Trophoblast cell (in vitro differentiated cells and primary cell): ENCODE measurements around the gene KRTAP9-7.
"Not testable (repeated sequence)": the region's sequence is repeated elsewhere in the genome, so short reads cannot be mapped to it uniquely, and the experiment has no call there.

Experiments
- DNase-seq, 2 donors: peaks; one replicate each; pipeline ENCODE4 v3.0.0-alpha.2; 2016
- H2AFZ ChIP-seq: 2 replicates; pipeline ENCODE4 v1.6.1; 2013; ENCODE audit warnings: low read length, moderate library complexity, mild to moderate bottlenecking; ENCODE audit not compliant: insufficient read depth, poor library complexity
- H2AK5ac ChIP-seq: 2 replicates; pipeline ENCODE4 v1.6.1; 2013; ENCODE audit warnings: mild to moderate bottlenecking, low read length
- H2BK120ac ChIP-seq: 2 replicates; pipeline ENCODE4 v1.6.1; 2013; ENCODE audit warnings: low read length, mild to moderate bottlenecking, moderate library complexity; ENCODE audit not compliant: insufficient read depth, poor library complexity
- H2BK12ac ChIP-seq: 2 replicates; pipeline ENCODE4 v1.6.1; 2013; ENCODE audit warnings: mild to moderate bottlenecking, low read length, moderate library complexity
- H2BK5ac ChIP-seq: 2 replicates; pipeline ENCODE4 v1.6.1; 2013; ENCODE audit warnings: low read length, low read depth, moderate library complexity, mild to moderate bottlenecking; ENCODE audit not compliant: poor library complexity
- H3K14ac ChIP-seq: 2 replicates; pipeline ENCODE4 v1.6.1; 2013; ENCODE audit warnings: mild to moderate bottlenecking, low read length
- H3K18ac ChIP-seq: 2 replicates; pipeline ENCODE4 v1.6.1; 2013; ENCODE audit warnings: mild to moderate bottlenecking, low read length
- H3K23ac ChIP-seq: 2 replicates; pipeline ENCODE4 v1.6.1; 2013; ENCODE audit warnings: low read length
- H3K27ac ChIP-seq: 2 replicates; pipeline ENCODE4 v1.5.1; 2013; ENCODE audit warnings: low read depth, mild to moderate bottlenecking, inconsistent platforms, low read length, moderate library complexity
- H3K27me3 ChIP-seq: 2 replicates; pipeline ENCODE4 v1.6.1; 2013; ENCODE audit warnings: inconsistent platforms, mild to moderate bottlenecking, low read length, moderate library complexity; ENCODE audit not compliant: insufficient read depth
- H3K36me3 ChIP-seq, 2 experiments: 1 replicate in 1 of 2; 2 replicates in 1 of 2; pipeline ENCODE4 v1.6.1; 2013; ENCODE audit warnings: low read length in 2 of 2, mild to moderate bottlenecking in 2 of 2, moderate library complexity in 1 of 2; ENCODE audit not compliant: insufficient read depth in 2 of 2, control insufficient read depth in 1 of 2
- H3K4ac ChIP-seq: 2 replicates; pipeline ENCODE4 v1.6.1; 2013; ENCODE audit warnings: low read depth, mild to moderate bottlenecking, low read length, moderate library complexity
- H3K4me1 ChIP-seq, 2 experiments: 1 replicate in 1 of 2; 2 replicates in 1 of 2; pipeline ENCODE4 v1.6.1; 2013; ENCODE audit warnings: low read length in 2 of 2, mild to moderate bottlenecking in 2 of 2, moderate library complexity in 1 of 2; ENCODE audit not compliant: insufficient read depth in 2 of 2, control insufficient read depth in 1 of 2
- H3K4me2 ChIP-seq: 2 replicates; pipeline ENCODE4 v1.6.1; 2013; ENCODE audit warnings: inconsistent platforms, mild to moderate bottlenecking, low read length, moderate library complexity
- H3K4me3 ChIP-seq: 2 replicates; pipeline ENCODE4 v1.5.1; 2013; ENCODE audit warnings: mild to moderate bottlenecking, low read depth, low read length, inconsistent platforms
- H3K79me1 ChIP-seq: one replicate; pipeline ENCODE4 v1.6.1; 2013; ENCODE audit warnings: low read length
- H3K79me2 ChIP-seq: 2 replicates; pipeline ENCODE4 v1.6.1; 2013; ENCODE audit warnings: low read length, mild to moderate bottlenecking; ENCODE audit not compliant: control insufficient read depth, insufficient read depth, poor library complexity
- H3K9ac ChIP-seq: 2 replicates; pipeline ENCODE4 v1.6.1; 2013; ENCODE audit warnings: mild to moderate bottlenecking, low read length
- H3K9me3 ChIP-seq: 2 replicates; pipeline ENCODE4 v1.6.1; 2013; ENCODE audit warnings: low read depth, mild to moderate bottlenecking, control low read depth, inconsistent platforms, low read length; ENCODE audit not compliant: insufficient read depth
- H4K12ac ChIP-seq: 2 replicates; pipeline ENCODE4 v1.6.1; 2013; ENCODE audit warnings: low read depth, mild to moderate bottlenecking, low read length, moderate library complexity
- H4K8ac ChIP-seq: 2 replicates; pipeline ENCODE4 v1.6.1; 2013; ENCODE audit warnings: low read depth, mild to moderate bottlenecking, low read length, moderate library complexity
- H4K91ac ChIP-seq: one replicate; pipeline ENCODE4 v1.6.1; 2013; ENCODE audit warnings: low read depth, mild to moderate bottlenecking, low read length, moderate library complexity
- WGBS: extraction: QIAGEN DNeasy Blood & Tissue Kit; methylation state at CpG from one replicate; pipeline ENCODE4 v1.1.7; 2013; ENCODE audit warnings: missing lambda C conversion rate; ENCODE audit not compliant: insufficient read length, insufficient coverage; ENCODE audit errors: extremely low coverage; 5-methylcytosine and 5-hydroxymethylcytosine counted together

Gene KRTAP9-7

DNA sequence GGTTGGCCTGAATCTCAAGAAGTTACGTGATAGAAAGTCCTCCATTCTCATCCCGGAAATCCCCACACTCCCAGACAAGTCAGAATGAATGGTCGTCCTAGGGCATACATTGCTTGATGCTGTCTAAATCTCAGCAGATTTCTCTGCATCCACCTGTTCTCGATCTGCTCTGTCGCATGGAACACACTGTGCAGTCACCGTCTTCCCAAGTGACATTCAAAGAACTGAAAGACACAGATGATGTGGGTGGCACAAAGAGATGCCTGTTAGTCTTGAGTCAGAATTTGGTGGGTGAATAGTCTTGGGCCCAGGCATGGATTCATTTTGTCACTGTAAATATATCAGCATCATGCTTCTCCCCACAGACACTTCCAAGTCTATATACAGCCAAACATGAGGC lies 43.8 kb upstream of the KRTAP9-7 start:
- H3K79me1 ChIP-seq, result no peaks in the 10 kb centered on the region
- H2AK5ac ChIP-seq, result no peak overlapping the region
- no peaks in the 10 kb centered on the region for H3K36me3 ChIP-seq
- no peak overlapping the region for H2BK120ac ChIP-seq
- H2AFZ ChIP-seq, result no peak overlapping the region
- no peaks in the 10 kb centered on the region for H3K4me1 ChIP-seq
- no peak overlapping the region for H4K12ac ChIP-seq
- H3K18ac ChIP-seq, result no peak overlapping the region
- H3K9me3 ChIP-seq, result no peaks in the 10 kb centered on the region
- no peak overlapping the region for H4K91ac ChIP-seq
- H2BK5ac ChIP-seq, result no peak overlapping the region
- no peaks in the 10 kb centered on the region for H3K79me2 ChIP-seq
- H3K14ac ChIP-seq, result no peak overlapping the region
- H2BK12ac ChIP-seq, result no peak overlapping the region
- H4K8ac ChIP-seq, result no peak overlapping the region
- H3K4me2 ChIP-seq, result no peak overlapping the region
- H3K4ac ChIP-seq, result no peak overlapping the region
- no peaks in the 10 kb centered on the region for H3K27me3 ChIP-seq
- no peak overlapping the region for H3K23ac ChIP-seq
- no CpG with 5 or more reads among the region's 6 CpGs for WGBS
- DNase-seq, result no peak
- H3K27ac ChIP-seq, result no peak overlapping the region
- no peak overlapping the region for H3K9ac ChIP-seq
- H3K4me3 ChIP-seq, result no peak overlapping the region

DNA sequence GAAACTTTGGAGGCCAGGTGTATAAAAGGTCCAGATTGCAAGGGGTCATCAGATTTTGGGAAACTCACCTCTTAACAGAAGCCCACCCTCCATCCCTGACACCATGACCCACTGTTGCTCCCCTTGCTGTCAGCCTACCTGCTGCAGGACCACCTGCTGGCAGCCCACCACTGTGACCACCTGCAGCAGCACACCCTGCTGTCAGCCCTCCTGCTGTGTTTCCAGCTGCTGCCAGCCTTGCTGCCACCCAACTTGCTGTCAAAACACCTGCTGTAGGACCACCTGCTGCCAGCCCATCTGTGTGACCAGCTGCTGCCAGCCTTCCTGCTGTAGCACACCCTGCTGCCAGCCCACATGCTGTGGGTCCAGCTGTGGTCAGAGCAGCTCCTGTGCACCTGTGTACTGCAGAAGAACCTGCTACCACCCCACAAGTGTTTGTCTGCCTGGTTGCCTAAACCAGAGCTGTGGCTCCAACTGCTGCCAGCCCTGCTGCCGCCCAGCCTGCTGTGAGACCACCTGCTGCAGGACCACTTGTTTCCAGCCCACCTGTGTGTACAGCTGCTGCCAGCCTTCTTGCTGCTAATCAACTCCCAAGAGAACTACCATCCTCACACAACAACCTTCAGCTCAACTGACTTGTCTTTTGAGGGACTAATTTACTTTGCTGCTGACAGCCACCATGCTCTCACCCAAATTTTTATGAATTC lies 42.9 kb upstream of the KRTAP9-7 start, which contains the start of gene KRTAP9-3:
KRTAP9-3 (plus strand) TSS at position 51 of the 707 bp plus-strand sequence; CDS start at position 104, 53 bp downstream.
- H3K9ac ChIP-seq, H2BK12ac ChIP-seq, H2AK5ac ChIP-seq, H3K79me2 ChIP-seq, H3K27me3 ChIP-seq, H4K8ac ChIP-seq, H2AFZ ChIP-seq, H3K4me3 ChIP-seq, H3K36me3 ChIP-seq, H3K79me1 ChIP-seq, H3K23ac ChIP-seq, H3K18ac ChIP-seq, H3K4me2 ChIP-seq, H3K27ac ChIP-seq, H3K4ac ChIP-seq, H4K91ac ChIP-seq, H2BK5ac ChIP-seq, H3K14ac ChIP-seq, H2BK120ac ChIP-seq, DNase-seq, H4K12ac ChIP-seq, H3K4me1 ChIP-seq, H3K9me3 ChIP-seq: not testable (repeated sequence)
- no CpG with 5 or more reads among the region's 1 CpG for WGBS

DNA sequence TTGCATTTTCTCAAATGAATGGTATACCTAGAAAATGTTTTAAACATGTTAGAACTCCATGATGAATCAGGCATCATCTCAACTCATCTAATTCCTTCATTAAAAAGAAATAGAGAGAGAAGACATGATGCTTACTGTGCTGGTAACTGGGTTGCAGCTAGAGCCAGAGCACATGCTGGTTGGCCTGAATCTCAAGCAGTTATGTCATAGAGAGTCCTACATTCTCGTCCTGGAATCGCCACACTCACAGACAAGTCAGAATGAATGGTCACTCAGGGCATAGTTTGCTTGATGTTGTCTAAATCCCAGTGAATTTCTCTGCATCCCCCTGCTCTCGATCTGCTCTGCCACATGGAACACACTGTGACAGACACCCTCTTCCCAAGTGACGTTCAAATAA lies 38.4 kb upstream of the KRTAP9-7 start:
- H3K36me3 ChIP-seq, result not testable (repeated sequence)
- no CpG with 5 or more reads among the region's 4 CpGs for WGBS

DNA sequence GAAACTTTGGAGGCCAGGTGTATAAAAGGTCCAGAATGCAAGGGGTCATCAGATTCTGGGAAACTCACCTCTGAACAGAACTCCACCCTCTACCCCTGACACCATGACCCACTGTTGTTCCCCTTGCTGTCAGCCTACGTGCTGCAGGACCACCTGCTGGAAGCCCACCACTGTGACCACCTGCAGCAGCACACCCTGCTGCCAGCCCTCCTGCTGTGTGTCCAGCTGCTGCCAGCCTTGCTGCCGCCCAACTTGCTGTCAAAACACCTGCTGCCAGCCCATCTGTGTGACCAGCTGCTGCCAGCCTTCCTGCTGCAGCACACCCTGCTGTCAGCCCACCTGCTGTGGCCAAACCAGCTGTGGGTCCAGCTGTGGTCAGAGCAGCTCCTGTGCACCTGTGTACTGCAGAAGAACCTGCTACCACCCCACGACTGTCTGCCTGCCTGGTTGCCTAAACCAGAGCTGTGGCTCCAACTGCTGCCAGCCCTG lies 37.5 kb upstream of the KRTAP9-7 start, which contains the start of gene KRTAP9-8:
KRTAP9-8 (plus strand) TSS at position 51 of the 489 bp plus-strand sequence; CDS start at position 104, 53 bp downstream.
- not testable (repeated sequence) for H3K27ac ChIP-seq, H4K8ac ChIP-seq, H3K79me1 ChIP-seq, H3K4me3 ChIP-seq, H2AFZ ChIP-seq, H2BK5ac ChIP-seq, H4K91ac ChIP-seq, H3K23ac ChIP-seq, H3K4me1 ChIP-seq, H3K4ac ChIP-seq, H3K4me2 ChIP-seq, H2BK12ac ChIP-seq, H4K12ac ChIP-seq, H3K79me2 ChIP-seq, H2BK120ac ChIP-seq, H3K14ac ChIP-seq, DNase-seq, H2AK5ac ChIP-seq, H3K18ac ChIP-seq, H3K9ac ChIP-seq, H3K27me3 ChIP-seq, H3K36me3 ChIP-seq, H3K9me3 ChIP-seq
- no CpG with 5 or more reads among the region's 3 CpGs for WGBS

More for the DNA sequence above, 38.4 kb upstream of the KRTAP9-7 start:
- H3K9me3 ChIP-seq, H4K8ac ChIP-seq, H3K4me1 ChIP-seq, H2AFZ ChIP-seq, H4K91ac ChIP-seq, H3K79me2 ChIP-seq, H2BK120ac ChIP-seq, DNase-seq, H2BK12ac ChIP-seq, H4K12ac ChIP-seq, H3K4me3 ChIP-seq, H3K79me1 ChIP-seq, H2BK5ac ChIP-seq, H3K27me3 ChIP-seq, H3K18ac ChIP-seq, H3K4me2 ChIP-seq, H2AK5ac ChIP-seq, H3K4ac ChIP-seq, H3K14ac ChIP-seq, H3K23ac ChIP-seq, H3K9ac ChIP-seq, H3K27ac ChIP-seq: not testable (repeated sequence)
